ENCODE measurements around the gene IP6K3.

Gene IP6K3

DNA sequence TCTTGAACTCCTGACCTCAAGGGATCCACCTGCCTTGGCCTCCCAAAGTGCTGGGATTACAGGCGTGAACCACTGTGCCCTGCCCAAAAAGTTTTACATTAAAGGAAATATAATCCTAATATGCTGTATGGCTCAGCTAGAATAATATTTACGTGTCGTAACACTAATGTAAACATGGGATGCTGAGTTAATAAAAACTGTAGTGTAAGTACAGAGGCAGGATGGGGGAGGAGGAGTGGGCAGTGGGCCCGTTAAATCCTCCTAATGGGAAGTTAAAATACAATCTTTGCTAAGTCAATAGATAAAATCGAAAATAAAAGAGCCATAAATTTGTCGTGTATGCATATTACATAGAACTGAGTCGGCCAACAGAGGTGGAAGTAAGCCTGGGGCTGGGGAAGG lies 12.1 kb upstream of the IP6K3 start:
- no peak for DNase-seq

DNA sequence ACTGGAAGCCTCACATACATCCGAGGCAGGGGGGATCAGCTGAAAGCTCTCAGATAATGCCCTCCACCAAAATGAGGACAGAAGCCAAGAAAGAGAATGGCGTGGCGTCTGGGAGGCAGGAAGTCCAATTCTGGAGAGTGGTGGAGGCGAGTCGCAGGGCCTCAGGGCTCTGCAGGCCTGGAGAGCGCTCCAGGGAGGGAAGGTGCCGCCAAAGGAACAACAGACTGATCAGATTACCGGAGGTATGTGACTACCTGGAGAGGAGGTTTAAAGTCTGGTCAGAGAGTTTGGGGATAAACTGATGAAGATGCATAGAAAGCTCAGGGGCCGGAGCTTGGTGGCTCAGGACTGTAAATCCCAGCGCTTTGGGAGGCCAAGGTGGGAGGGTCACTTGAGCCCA lies 11.2 kb upstream of the IP6K3 start:
- no peak for DNase-seq

DNA sequence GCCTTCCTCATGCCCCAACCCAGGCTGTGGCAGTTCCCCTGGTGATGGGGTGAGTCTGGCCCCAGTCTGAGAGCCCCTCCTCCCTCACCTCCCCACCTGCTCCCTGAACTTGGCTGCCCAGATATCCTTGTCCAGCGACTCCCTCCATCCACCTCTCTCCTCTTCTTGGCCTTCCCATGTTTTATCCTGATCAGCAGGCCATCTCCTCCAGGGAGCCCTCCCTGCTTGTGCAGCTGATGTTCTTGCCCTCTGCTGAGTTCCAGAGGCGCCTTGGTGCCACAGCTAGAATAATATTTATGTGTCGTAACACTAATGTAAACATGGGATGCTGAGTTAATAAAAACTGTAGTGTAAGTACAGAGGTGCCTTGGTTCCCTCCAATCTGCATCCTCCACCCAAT lies 10.4 kb upstream of the IP6K3 start:
- DNase-seq, result no peak

DNA sequence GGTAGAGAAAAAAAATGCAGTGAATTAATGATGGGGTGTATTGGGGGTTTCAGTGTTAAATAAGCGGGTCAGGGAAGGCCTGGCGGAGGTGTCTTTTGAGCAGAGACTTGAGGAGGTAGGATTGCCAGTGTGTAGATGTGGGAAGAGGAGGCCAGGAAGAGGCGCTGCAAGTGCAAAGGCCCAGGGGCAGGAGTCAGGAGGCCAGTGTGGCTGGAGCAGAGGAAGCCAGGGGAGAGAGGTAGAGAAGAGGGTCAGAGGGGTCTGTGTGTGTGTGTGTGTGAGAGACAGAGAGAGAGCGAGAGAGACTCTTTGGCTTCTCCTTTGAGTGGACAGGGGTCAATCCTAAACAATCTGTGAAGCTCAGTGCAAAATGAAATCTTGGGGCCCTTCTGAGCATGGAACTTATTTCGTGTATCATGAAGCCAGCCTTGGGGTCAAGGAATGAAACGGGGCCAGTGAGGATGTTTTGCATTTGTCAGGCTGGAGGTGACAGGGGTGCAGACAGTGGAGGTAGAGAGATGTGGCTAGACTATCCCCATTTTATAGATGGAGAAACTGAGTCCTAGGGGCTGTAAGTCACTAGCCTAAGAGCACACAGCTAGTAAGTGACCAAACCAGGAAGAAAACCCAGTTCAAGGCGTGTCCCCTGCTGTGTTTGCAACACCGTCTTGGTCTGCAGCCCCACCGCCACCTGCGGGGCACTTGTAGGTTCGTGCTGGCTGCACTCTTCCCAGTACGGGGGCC lies 9.7 kb upstream of the IP6K3 start:
- DNase-seq, result no peak

DNA sequence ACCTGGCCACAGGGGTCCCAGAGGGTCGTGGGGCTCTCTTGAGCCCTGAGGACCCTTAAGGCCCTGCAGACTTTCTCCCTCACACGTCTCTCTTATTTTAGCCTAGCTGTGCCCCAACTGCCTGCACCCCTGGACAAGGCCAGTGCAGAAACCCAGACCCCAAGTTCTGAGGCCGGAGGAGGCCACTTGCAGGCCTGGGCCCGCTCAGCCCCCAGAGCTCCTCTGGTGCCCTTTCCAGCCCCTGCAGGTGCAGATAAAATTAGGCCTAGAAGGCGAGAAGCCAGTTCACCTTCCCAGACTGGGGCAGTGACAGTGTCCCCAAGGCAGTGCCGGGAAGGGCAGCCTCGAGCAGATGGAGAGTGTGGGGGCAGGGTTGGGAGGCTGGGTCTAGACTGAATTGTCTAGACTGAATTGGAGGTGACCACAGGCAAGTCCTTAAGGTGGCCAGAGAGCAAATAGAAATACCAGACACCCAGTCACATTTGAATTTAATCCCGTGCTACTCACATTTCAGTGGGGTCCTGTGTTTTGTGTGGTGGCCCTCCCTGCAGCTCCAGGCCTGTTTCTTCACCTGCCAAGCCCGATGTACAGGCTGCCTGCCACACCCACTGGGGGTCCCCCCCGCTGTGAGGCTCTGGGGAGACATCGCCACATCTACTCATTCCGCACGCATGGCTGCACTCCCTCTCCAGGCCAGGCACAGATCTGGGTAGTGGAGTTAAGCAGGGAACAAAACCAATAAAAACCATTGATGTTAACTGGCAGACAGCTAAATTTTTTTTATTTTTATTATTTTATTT lies 8.6 kb upstream of the IP6K3 start:
- DNase-seq, result no peak

DNA sequence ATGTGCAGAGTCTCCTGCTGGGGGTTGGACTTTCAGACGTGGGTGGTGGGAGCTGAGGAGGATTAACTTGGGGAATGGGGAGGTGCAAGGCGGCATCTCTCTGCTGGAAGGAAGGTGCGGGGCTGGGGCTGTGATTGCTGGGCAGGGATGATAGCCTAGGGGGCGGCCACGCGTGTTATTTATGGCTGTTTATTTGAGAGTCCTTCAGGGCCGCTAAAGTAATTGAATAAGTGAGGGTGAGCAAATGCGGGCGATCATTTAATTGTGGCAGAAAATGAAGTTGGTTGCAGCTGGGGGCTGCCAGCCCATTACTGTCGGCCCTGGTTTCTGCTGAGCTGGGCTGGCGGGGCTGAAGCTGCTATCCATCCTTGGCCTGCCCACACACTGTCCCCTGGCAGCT lies 7.5 kb upstream of the IP6K3 start:
- no peak for DNase-seq

- no peak for DNase-seq
These were observed 5.9 kb upstream of the IP6K3 start for GRCh38 chr6:33752646-33753015.

DNA sequence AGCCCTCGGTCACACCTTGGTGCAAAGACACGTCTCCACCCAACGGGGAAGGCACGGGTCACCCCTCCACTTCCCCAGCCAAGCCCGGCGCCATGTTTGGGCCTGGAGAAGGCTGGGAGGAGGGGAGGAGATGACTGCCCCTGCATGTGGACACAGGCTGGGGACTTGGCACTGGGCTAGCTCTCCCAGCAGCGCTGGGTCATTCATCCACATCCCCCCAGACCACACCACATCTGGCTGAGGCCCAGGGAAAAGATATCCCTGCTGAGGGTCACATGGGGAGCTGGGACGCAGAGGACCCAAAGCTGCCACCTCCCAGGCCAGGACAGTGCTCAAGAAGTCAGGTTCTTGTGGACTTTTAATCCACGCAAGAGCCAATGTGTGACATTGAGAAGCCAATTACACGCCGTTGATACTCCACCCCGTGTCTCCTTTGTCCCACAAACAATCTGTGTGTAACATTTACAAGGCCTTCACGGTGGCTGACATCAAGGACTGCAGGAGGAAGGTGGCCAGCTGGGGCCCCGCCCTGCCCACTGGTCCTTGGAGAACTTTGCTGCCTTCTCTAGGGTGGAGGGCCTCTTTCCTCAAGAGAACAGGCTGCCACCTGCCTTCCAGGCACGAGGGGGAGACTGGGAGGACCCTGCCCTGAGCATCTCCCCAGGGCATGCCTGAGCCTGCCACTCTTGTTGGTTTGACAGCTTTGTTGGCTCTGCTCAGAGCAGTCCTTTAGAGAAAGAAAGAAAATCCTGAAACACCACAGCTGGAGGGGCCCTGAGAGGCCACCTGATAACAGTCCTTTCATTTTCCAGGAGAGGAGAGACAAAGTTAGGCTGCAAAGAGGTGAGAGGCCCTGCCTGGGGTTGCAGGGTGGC lies 5.3 kb upstream of the IP6K3 start:
- DNase-seq, result no peak

GRCh38 chr6:33750244-33750991 lies 3.7 kb upstream of the IP6K3 start:
- no peak for DNase-seq

DNA sequence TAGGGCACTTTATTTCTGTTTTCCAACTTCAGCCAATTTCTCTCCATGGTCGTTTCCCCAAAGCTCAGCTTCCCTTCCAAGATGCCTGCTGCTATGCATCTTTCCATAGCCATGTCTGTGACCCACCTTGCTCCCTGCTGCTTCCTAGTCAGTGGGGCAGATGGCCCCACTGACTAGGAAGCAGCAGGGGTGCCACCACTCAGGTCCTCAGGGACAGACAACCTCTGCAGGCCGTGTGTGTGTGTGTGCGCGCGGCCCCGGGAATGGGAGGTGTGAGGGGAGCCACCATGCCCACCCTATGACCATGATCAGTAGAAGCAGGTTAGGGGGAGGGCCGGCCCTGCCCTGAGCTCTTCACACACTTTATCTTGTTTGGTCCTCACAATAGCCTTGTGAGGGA lies 2.7 kb upstream of the IP6K3 start:
- DNase-seq, result no peak

DNA sequence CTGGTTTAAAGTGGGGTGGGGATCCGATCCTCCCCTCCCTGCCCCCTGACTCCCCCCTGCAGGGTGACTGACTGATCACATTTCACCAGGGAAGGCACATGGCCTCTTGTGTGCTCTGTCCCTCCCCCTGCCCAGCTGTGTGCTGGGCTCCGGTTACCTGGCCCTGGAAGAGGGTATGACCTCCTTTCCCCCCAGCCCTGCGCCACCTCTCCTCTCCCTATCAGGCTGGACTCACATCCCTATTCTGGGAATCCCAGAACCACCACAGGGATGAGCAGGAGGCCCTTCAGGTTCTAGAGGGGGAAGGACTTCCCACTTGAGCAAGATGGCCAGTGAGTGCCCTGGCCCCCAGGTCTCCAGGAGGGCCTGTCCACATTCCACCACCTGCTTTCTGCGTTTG lies 2.1 kb upstream of the IP6K3 start:
- no peak for DNase-seq

DNA sequence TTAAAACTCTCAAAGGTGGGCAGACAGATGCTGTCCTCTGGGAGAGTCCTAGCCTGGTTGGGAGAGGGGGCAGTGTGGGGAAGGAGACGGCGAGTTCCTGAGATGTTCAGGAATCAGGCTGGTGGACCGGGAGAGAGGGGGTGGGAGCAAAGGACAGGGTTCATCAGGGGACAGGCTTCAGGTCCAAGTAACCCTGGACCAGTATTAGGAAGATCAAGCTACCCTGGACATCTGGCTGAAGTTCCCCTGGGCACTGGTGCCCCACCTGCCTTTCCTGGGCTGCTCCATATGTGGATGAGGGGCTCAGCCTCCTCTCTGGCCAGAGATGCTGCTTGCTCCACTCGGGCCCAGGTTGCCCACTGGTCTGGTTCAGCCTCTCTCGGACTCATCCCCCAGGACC lies 1.1 kb upstream of the IP6K3 start:
- DNase-seq, result no peak

DNA sequence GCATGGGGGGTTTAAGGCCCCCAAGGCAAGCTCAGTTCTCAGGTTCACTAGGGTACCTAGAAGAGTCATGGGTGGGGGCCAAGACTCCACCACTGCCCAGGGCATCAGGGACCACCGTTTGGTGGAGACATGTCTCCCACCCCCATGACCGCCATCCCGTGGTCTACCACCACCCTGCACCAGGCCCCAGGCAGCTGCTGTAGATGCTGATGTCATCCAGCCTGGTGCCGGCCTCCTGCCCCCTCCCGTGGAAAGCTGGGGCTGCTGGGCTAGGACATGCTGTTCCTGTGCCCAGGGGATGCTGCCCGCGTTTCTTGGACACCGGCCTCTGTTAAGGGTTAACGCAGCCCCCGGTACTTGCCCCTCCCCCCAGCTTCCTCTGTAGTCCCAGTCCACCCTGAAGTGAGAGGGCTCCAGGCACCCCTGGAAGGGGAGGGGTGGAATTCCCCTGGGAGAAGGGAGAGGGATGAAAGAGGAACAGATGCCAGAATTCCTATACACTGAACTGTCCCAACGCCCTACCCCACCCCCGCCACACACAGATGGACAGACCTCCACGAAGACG lies 587 bp downstream of the IP6K3 start:
- DNase-seq, result no peak

- no peak for DNase-seq
These were observed 1.2 kb downstream of the IP6K3 start for GRCh38 chr6:33745548-33745947.

- no peak for DNase-seq
These were observed 1.7 kb downstream of the IP6K3 start for GRCh38 chr6:33744895-33745546.

GRCh38 chr6:33744001-33744848 lies 2.5 kb downstream of the IP6K3 start:
- peak; percentile 82 for DNase-seq

DNA sequence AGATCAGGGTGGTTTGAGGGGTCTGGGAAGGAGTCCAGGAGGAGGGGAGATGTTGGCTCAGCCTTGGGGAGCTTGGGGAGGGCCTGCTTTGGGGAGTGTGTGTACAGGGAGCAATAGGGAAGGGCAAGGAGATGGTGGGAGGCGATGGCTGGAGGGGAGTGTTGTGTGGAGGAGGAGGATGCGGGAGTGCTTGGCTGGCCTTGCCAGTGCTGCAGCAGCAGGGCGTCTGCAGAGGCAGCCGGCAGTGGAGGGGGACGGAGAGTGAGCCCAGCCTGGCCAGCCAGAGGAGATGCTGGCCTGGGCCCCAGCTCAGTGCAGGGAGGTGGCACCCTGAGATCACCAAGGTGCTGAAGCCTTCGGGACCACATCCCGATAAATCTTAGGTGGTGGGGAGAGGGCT lies 3.9 kb downstream of the IP6K3 start:
- no peak for DNase-seq

DNA sequence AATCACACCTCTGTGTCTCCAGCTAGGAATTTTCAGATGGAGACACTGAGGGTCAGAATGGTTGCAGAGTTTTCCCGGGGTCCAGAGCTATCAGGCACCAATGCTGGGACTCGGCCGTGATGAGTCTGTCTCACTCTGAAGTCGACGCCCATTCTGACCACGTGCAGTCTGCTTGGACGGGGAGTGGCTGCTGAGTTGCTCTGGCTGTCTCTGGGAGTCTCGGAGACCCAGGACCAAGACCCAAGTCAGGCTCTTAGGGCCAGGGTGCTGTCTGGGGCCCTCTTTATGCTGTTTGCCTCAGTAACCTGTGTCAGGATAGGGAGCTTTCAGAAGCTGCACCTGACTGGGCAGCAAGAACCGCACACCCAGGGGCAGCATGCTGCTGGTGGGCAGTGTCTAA lies 4.6 kb downstream of the IP6K3 start:
- DNase-seq, result no peak

DNA sequence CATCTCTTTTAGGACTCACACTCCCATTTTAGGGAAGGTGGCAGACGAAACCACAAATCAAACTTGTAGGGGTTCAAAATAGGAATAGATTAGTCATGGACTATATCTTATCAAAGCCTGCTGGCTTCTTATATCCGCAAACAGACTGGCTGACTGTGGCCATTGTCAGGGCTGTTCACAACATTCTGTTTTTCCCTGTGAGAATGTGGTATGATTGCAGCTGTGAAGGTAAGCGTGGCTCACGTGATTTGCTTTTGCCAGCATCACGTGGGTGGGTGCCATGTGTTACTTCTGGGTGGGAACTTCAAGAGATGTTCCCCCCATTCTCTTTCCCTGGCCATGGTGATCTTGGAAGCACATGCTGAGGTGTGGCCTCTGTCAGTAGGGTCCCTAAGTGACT lies 5.9 kb downstream of the IP6K3 start:
- no peak for DNase-seq

GRCh38 chr6:33740204-33740608 lies 6.5 kb downstream of the IP6K3 start:
- no peak for DNase-seq

DNA sequence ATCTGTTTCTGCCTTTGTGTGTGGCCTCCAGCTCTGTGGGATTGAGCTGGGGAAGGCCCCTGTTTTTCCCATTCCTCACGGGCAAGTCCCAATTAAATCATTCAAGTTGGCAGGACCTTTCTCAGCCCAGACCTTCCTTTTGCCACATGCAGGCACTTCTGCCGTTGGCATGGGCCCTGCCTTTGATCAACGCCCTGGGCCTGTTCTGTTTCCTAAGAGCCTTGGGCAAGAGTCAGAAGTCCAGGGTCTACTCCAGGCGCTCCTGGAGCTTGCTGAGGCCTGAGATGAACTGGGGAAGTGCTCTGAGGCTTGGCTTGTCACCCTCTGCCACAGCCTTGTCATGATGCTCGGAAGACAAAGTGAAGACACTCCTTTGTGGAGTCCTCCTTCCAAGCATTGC lies 7.1 kb downstream of the IP6K3 start:
- no peak for DNase-seq

Data from CD4-positive, alpha-beta T cell treated with Interleukin-17A for 4 hours (primary cell).